Panc1 (cell line): Measurements from ENCODE around the gene DLG4. TPM values are rescaled to one million over a fixed set of nuclear protein-coding genes. Genes with fewer than 3 reads are reported as not detected.

ENCODE experiments used
- ATAC-seq: fragments of 200-7000 bp; cut with Tn5 transposase; 2 replicates; pipeline ENCODE4 v1.9.1; 2020; ENCODE audit warnings: mild to moderate bottlenecking, moderate library complexity
- BruUV-seq: library from RNA; stranded (reverse); fragments of 400-500 nt; replicated peaks from 2 replicates; lab custom pipeline; 2021; lab: Mats Ljungman, UMichigan
- CTCF ChIA-PET: fragments of 300-600 bp; sonication (Branson Sonifier 250); formaldehyde crosslinking; loops from one replicate; lab custom pipeline; 2022; ENCODE audit warnings: antibody characterized with exemption; lab: Charles Lee
- POLR2A ChIA-PET: fragments of 300-600 bp; sonication (Branson Sonifier 250); formaldehyde crosslinking; loops from one replicate; lab custom pipeline; 2022; ENCODE audit warnings: antibody characterized with exemption; lab: Charles Lee
- DNase-seq: peaks from one replicate; pipeline ENCODE4 v3.0.0-alpha.2; 2010; ENCODE audit warnings: low read depth, low spot score
- H3K27ac ChIP-seq: 2 replicates; pipeline ENCODE4 v1.5.1; 2011; ENCODE audit warnings: mild to moderate bottlenecking, low read length, inconsistent platforms
- H3K27me3 ChIP-seq: fragments of 200-500 bp; sonication (Bioruptor generic); 2 replicates; pipeline ENCODE4 v1.6.0; 2014; ENCODE audit warnings: low read length, inconsistent platforms; ENCODE audit not compliant: control insufficient read depth, insufficient read depth
- H3K36me3 ChIP-seq: fragments of 200-500 bp; sonication (Bioruptor generic); 2 replicates; pipeline ENCODE4 v1.5.1; 2014; ENCODE audit warnings: inconsistent platforms, mild to moderate bottlenecking, low read length, moderate library complexity; ENCODE audit not compliant: control insufficient read depth, insufficient read depth
- H3K4me1 ChIP-seq: 2 replicates; pipeline ENCODE4 v1.5.1; 2011; ENCODE audit warnings: inconsistent platforms, mild to moderate bottlenecking, low read length, moderate library complexity; ENCODE audit not compliant: control insufficient read depth, insufficient read depth
- H3K4me3 ChIP-seq, 2 experiments: 2 replicates each; pipeline ENCODE4 v1.5.1; 2011 to 2012; ENCODE audit warnings: low read depth in 2 of 2, low read length in 2 of 2, mild to moderate bottlenecking in 2 of 2, inconsistent platforms in 1 of 2, moderate library complexity in 1 of 2
- H3K9me3 ChIP-seq: fragments of 200-500 bp; sonication (Bioruptor generic); 2 replicates; pipeline ENCODE4 v1.5.1; 2014; ENCODE audit warnings: low read depth, mild to moderate bottlenecking, inconsistent platforms, low read length, moderate library complexity; ENCODE audit not compliant: control insufficient read depth, insufficient read depth
- CTCF ChIP-seq: fragments of 450-650 bp; IDR thresholded peaks from 2 replicates; pipeline ENCODE4 v1.5.1; 2017; ENCODE audit warnings: mild to moderate bottlenecking
- POLR2AphosphoS5 ChIP-seq: IDR thresholded peaks from 2 replicates; pipeline ENCODE4 v1.6.1; 2012; ENCODE audit warnings: mild to moderate bottlenecking, low read depth, low read length, moderate library complexity
- SIN3A ChIP-seq: IDR thresholded peaks from 2 replicates; pipeline ENCODE4 v1.6.1; 2012; ENCODE audit warnings: low read depth, mild to moderate bottlenecking, low read length, moderate library complexity, borderline replicate concordance; ENCODE audit not compliant: insufficient read depth
- TCF7L2 ChIP-seq: IDR thresholded peaks from 2 replicates; pipeline ENCODE4 v1.6.1; 2011; ENCODE audit warnings: mild to moderate bottlenecking, low read depth, low read length, inconsistent platforms
- in situ Hi-C: cut with HindIII; loops from 2 replicates; pipeline ENCODE4 v1.10.0; 2016; ENCODE audit warnings: low sequenced_read_pairs, low pct_unique_long_range_greater_than_20kb
- intact Hi-C: fragments of 100-400 bp; cut with micrococcal nuclease; formaldehyde crosslinking; loops from one replicate; pipeline ENCODE4 v1.10.0; 2022; ENCODE audit not compliant: unreplicated experiment
- total RNA-seq: library from RNA; stranded (reverse); gene quantifications from one replicate; pipeline ENCODE4 v1.2.1, GENCODE V29; 2021; ENCODE audit not compliant: unreplicated experiment
- TF ChIP-seq, protein P1 (sequence below), 2 experiments: IDR thresholded peaks; 2 replicates each; pipeline ENCODE4 v1.6.1; 2011 to 2012; ENCODE audit warnings: low read depth in 2 of 2, control low read depth in 1 of 2, low read length in 1 of 2, mild to moderate bottlenecking in 1 of 2, moderate library complexity in 1 of 2; ENCODE audit not compliant: insufficient read depth in 1 of 2

The DLG4 gene
- total RNA-seq, 1 experiment from 2014 or later: 32.4 TPM

- POLR2A ChIA-PET: no interaction called here
- no peaks in the 10 kb centered on the region for H3K36me3 ChIP-seq
- intact Hi-C loops: no loop called here
Observed at GRCh38 chr17:7191069-7191468, 28.6 kb downstream of the DLG4 start.

GRCh38 chr17:7190276-7190917, 29.2 kb downstream of the DLG4 start:
- Histone ChIP-seq H3K27ac (no peak overlapping the region), H3K4me3 (no peak overlapping the region), H3K4me1 (no peaks in the 10 kb centered on the region), H3K27me3 (no peaks in the 10 kb centered on the region), H3K9me3 (no peaks in the 10 kb centered on the region), H3K36me3 (no peaks in the 10 kb centered on the region)
- DNase-seq (no peak), ATAC-seq (no peak)
- TF ChIP-seq TCF7L2 (no peak), CTCF (no peak), POLR2AphosphoS5 (no peak), SIN3A (no peak)
- TF ChIP-seq, protein P1, sequence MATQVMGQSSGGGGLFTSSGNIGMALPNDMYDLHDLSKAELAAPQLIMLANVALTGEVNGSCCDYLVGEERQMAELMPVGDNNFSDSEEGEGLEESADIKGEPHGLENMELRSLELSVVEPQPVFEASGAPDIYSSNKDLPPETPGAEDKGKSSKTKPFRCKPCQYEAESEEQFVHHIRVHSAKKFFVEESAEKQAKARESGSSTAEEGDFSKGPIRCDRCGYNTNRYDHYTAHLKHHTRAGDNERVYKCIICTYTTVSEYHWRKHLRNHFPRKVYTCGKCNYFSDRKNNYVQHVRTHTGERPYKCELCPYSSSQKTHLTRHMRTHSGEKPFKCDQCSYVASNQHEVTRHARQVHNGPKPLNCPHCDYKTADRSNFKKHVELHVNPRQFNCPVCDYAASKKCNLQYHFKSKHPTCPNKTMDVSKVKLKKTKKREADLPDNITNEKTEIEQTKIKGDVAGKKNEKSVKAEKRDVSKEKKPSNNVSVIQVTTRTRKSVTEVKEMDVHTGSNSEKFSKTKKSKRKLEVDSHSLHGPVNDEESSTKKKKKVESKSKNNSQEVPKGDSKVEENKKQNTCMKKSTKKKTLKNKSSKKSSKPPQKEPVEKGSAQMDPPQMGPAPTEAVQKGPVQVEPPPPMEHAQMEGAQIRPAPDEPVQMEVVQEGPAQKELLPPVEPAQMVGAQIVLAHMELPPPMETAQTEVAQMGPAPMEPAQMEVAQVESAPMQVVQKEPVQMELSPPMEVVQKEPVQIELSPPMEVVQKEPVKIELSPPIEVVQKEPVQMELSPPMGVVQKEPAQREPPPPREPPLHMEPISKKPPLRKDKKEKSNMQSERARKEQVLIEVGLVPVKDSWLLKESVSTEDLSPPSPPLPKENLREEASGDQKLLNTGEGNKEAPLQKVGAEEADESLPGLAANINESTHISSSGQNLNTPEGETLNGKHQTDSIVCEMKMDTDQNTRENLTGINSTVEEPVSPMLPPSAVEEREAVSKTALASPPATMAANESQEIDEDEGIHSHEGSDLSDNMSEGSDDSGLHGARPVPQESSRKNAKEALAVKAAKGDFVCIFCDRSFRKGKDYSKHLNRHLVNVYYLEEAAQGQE (IDR thresholded peaks at IDR 0.05; ENCODE audit: insufficient read depth in 1 of 2, low read depth in 2 of 2, low read length in 1 of 2): no peak
- BruUV-seq: no TSS peak
- intact Hi-C loops: no loop called here
- ChIA-PET POLR2A (no interaction called here), CTCF (no interaction called here)
- in situ Hi-C loops: no loop called here

More at GRCh38 chr17:7191069-7191468, 28.6 kb downstream of the DLG4 start:
- ATAC-seq (no peak), DNase-seq (no peak)
- no peak overlapping the region for H3K4me3 ChIP-seq
- CTCF ChIA-PET: no interaction called here
- TF ChIP-seq, protein P1 (IDR thresholded peaks at IDR 0.05; ENCODE audit: insufficient read depth in 1 of 2, low read depth in 2 of 2, low read length in 1 of 2): no peak
- TF ChIP-seq SIN3A (no peak), POLR2AphosphoS5 (no peak), CTCF (no peak), TCF7L2 (no peak)
- no TSS peak for BruUV-seq
- in situ Hi-C loops: no loop called here
- no peaks in the 10 kb centered on the region for H3K27me3 ChIP-seq
- H3K4me1 ChIP-seq: no peaks in the 10 kb centered on the region
- H3K9me3 ChIP-seq: no peaks in the 10 kb centered on the region
- H3K27ac ChIP-seq: no peak overlapping the region
